Tibial nerve (tissue), 4 donors: Measurements from ENCODE around the gene GNG7. TPM values are rescaled to one million over a fixed set of nuclear protein-coding genes. Genes with fewer than 3 reads are reported as not detected.
"Not testable (repeated sequence)": the region's sequence is repeated elsewhere in the genome, so short reads cannot be mapped to it uniquely, and the experiment has no call there.

Source experiments
- DNase-seq, 2 donors: peaks; one replicate each; pipeline ENCODE4 v3.0.0-alpha.2; 2019; ENCODE audit warnings: low spot score in 2 of 2
- H3K27ac ChIP-seq, 4 donors: fragments of 200-600 bp; sonication (generic) in 3 of 4; one replicate each; pipeline ENCODE4 v1.5.1; 2017 to 2019; ENCODE audit warnings: mild to moderate bottlenecking in 1 of 4
- H3K27me3 ChIP-seq, 2 donors: fragments of 200-600 bp; sonication (generic) in 1 of 2; one replicate each; pipeline versions ENCODE4 v1.5.1 to v1.6.0; 2017 to 2019
- H3K36me3 ChIP-seq, 3 donors: fragments of 200-600 bp; sonication (generic); one replicate each; pipeline ENCODE4 v1.5.1; 2018 to 2019
- H3K4me1 ChIP-seq, 4 donors: fragments of 200-600 bp; sonication (generic) in 3 of 4; one replicate each; pipeline ENCODE4 v1.5.1; 2017 to 2019
- H3K4me3 ChIP-seq, 4 donors: fragments of 200-600 bp; sonication (generic) in 3 of 4; one replicate each; pipeline ENCODE4 v1.5.1; 2017 to 2019; ENCODE audit warnings: mild to moderate bottlenecking in 1 of 4, moderate library complexity in 1 of 4
- H3K9me3 ChIP-seq, 4 donors: fragments of 200-600 bp; sonication (generic) in 3 of 4; one replicate each; pipeline ENCODE4 v1.5.1; 2017 to 2019
- EP300 ChIP-seq, 2 donors: sonication (generic); formaldehyde crosslinking; IDR thresholded peaks; one replicate each; pipeline ENCODE4 v1.6.1; 2017; ENCODE audit warnings: antibody characterized with exemption in 2 of 2, mild to moderate bottlenecking in 1 of 2
- POLR2A ChIP-seq, 2 donors: fragments of 450-650 bp; IDR thresholded peaks; one replicate each; pipeline ENCODE4 v1.6.1; 2017; ENCODE audit warnings: antibody characterized with exemption in 2 of 2, mild to moderate bottlenecking in 2 of 2, moderate library complexity in 2 of 2
- WGBS, 2 donors: methylation state at CpG; one replicate each; pipeline ENCODE4 v1.1.5; 2018; 5-methylcytosine and 5-hydroxymethylcytosine counted together
- total RNA-seq, 4 donors: library from RNA; depleted of rRNA; stranded (reverse); fragments of >200 nt; gene quantifications; one replicate each; pipeline ENCODE4 v1.1.0, GENCODE V29; 2016
- TF ChIP-seq, protein P1 (sequence below), 5 experiments: fragments of 200-600 bp in 3 of 5; fragments of 450-650 bp in 2 of 5; sonication (generic) in 3 of 5; IDR thresholded peaks; one replicate each; pipeline ENCODE4 v1.5.1; 2016 to 2019; ENCODE audit warnings: antibody characterized with exemption in 5 of 5, mild to moderate bottlenecking in 3 of 5, moderate library complexity in 2 of 5

The GNG7 gene
- total RNA-seq, 4 donors from 2014 or later, result 2.6 to 5.3 (median 3.5) TPM

DNA sequence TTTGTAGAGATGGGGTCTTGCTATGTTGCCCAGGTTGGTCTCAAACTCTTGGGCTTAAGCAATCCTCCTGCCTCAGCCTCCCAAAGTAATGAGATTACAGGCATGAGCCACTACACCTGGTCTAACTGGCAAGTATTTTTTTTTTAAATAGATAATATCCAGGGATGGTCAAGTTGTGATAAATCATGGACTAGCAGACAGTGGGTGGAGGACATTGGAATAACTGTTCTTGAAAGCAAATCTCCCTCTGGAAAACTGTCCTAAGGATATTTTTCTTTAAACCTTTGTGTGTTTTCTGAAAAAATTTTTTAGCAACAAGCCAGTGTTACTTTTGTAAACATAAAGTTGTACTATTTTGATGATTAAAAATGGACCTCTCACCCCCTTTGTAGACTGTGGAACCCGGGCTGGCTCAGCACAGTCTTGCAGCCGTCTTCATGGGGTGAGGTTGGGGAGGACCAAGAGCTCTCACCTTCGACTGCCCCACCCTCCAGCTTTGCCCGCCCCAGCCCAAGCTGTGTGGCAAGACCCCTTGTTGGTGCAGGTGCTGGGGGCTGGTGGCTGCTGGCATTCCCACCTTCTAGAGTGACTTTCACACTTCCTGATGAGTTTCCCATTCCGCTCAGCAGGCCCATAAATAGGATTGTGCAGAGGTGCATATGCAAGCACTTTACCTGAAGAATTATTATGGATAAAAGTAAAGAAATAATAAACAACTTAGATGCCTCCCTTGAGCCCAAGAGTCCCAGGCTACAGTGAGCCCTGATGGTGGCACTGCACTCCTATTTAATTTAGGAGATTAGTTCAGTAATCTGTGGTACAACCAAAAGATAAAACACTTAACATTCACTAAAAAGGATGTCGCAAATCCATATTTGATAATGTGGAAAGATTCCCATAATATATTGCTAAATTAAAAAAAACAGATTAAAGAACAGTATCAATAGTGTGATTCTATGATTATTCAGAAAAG, 119.2 kb downstream of the GNG7 start:
- Histone ChIP-seq H3K36me3 (no peaks in the 10 kb centered on the region), H3K27me3 (no peaks in the 10 kb centered on the region), H3K9me3 (peaks cover 0 to 16% (median 0%) of the 10 kb centered on the region in 4 donors), H3K4me3 (no peak overlapping the region), H3K27ac (no peak overlapping the region), H3K4me1 (peaks cover 0 to 30% (median 17%) of the 10 kb centered on the region in 4 donors)
- WGBS, 2 donors, result 87 to 94% methylated on average over 6 of the region's 6 CpGs
- TF ChIP-seq POLR2A (IDR thresholded peaks at IDR 0.05), result no peak
- TF ChIP-seq EP300 (IDR thresholded peaks at IDR 0.05), result no peak
- TF ChIP-seq, protein P1, sequence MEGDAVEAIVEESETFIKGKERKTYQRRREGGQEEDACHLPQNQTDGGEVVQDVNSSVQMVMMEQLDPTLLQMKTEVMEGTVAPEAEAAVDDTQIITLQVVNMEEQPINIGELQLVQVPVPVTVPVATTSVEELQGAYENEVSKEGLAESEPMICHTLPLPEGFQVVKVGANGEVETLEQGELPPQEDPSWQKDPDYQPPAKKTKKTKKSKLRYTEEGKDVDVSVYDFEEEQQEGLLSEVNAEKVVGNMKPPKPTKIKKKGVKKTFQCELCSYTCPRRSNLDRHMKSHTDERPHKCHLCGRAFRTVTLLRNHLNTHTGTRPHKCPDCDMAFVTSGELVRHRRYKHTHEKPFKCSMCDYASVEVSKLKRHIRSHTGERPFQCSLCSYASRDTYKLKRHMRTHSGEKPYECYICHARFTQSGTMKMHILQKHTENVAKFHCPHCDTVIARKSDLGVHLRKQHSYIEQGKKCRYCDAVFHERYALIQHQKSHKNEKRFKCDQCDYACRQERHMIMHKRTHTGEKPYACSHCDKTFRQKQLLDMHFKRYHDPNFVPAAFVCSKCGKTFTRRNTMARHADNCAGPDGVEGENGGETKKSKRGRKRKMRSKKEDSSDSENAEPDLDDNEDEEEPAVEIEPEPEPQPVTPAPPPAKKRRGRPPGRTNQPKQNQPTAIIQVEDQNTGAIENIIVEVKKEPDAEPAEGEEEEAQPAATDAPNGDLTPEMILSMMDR (IDR thresholded peaks at IDR 0.05), result no peak
- DNase-seq, result no peak

DNA sequence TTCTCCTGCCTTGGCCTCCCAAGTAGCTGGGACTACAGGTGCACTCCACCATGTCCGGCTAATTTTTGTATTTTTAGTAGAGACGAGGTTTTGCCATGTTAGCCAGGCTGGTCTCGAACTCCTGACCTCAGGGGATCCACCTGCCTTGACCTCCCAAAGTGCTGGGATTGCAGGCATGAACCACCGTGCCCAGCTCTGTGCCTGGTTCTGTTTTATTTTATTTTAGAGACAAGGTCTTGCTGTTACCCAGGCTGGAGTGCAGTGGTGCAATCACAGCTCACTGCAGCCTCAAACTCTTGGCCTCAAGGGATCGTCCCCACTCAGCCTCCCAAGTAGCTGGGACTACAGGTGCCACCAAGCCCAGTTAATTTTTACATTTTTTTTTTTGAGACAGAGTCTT, 122.1 kb downstream of the GNG7 start:
- H3K27ac ChIP-seq, DNase-seq, H3K4me3 ChIP-seq, H3K27me3 ChIP-seq, H3K36me3 ChIP-seq: not testable (repeated sequence)
- whole genome bisulfite sequencing, 2 donors, result 92 to 97% methylated on average over 5 of the region's 5 CpGs
- Histone ChIP-seq H3K9me3 (peaks cover 0 to 16% (median 0%) of the 10 kb centered on the region in 4 donors), H3K4me1 (peaks cover 0 to 46% (median 25%) of the 10 kb centered on the region in 4 donors)

DNA sequence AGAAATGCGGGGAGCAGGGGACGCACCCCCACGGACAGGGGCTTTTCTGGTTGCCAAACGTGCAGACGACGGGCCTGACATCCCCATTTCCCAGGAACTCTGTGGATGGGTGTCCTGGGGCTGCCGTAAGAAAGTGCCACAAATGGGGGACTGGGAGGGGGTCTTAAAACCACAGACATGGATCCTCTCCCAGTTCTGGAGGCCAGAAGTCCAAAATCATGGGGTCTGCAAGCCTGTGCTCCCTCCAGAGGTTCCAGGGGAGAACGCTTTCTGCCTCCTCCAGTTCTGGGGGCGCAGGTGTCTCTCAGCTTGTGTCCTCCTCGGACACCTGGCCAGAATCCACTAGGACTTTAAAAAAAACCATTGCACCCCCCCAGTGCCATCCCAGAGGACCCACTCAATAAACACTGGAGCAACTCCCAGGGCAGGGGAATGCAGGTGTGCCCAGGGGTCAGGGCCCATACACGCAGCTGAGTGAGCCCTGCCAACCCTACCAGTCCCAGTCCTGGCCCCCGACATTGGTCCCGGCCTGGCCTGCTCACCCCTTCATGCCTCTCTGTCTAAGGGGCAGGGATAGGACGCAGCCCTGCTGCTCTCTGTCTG, 122.7 kb downstream of the GNG7 start:
- Histone ChIP-seq H3K27me3 (no peaks in the 10 kb centered on the region), H3K9me3 (peaks cover 0 to 16% (median 0%) of the 10 kb centered on the region in 4 donors), H3K4me1 (peaks cover 0 to 50% (median 25%) of the 10 kb centered on the region in 4 donors), H3K36me3 (no peaks in the 10 kb centered on the region), H3K27ac (peak overlapping the region; percentile 59 to 92 (median 64)), H3K4me3 (peak overlapping the region; percentile 27 to 56 (median 39))
- no peak for DNase-seq
- TF ChIP-seq EP300 (IDR thresholded peaks at IDR 0.05) (no peak), POLR2A (IDR thresholded peaks at IDR 0.05) (no peak)
- TF ChIP-seq, protein P1 (IDR thresholded peaks at IDR 0.05), result peak in 1 of 5 experiments; percentile 23
- 43 to 64% methylated on average over 9 to 14 of the region's 14 CpGs for WGBS, 2 donors

DNA sequence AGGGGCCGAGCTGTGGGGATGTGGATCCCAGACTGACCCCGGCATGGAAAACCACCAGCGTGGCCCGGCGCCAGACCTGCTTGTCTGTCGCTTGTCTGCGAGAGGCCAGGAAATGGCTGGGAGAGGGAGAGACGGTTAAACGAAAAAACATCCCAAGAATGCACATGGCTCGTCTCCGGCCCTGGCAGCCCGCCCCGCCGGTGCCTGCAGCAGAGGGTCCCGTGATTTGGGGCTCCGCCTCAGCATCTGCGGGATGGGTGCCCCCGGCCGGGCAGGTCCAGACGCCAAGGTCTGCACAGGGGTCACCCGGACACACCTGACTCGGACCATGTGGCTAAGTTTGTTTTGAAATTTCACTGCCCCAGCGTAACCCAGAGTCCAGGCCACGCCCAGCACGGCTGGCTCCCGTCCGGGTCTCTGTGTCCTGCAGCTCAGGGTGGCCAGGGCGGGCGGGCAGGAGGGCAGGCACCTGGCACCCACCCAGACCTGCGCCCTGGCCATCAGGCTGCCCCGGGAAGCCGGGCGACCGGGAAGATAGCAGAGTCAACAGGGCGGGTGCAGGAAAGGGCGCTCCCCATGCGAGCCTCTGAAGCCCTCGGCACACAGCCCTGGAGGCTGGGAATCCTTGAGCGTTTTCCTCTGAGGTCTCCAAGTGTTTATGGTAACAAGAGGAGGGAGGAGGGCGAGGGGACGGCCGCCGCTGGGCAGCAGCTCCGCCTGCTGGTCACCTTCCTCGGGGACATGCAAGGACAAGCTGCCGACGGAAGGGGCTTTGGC, 123.4 kb downstream of the GNG7 start:
- Histone ChIP-seq H3K9me3 (peaks cover 0 to 15% (median 0%) of the 10 kb centered on the region in 4 donors), H3K36me3 (no peaks in the 10 kb centered on the region), H3K4me1 (peaks cover 0 to 50% (median 25%) of the 10 kb centered on the region in 4 donors), H3K4me3 (peak overlapping the region; percentile 27 to 56 (median 39)), H3K27me3 (no peaks in the 10 kb centered on the region), H3K27ac (peak overlapping the region; percentile 59 to 92 (median 75))
- TF ChIP-seq EP300 (IDR thresholded peaks at IDR 0.05) (peak; percentile 91), POLR2A (IDR thresholded peaks at IDR 0.05) (peak in 1 of 2 donors; percentile 10)
- TF ChIP-seq, protein P1 (IDR thresholded peaks at IDR 0.05), result peak; percentile 83 to 99 (median 94)
- 0 to 2% methylated on average over 10 to 34 of the region's 47 CpGs for WGBS, 2 donors
- DNase-seq, result peak; percentile 87 to 88

DNA sequence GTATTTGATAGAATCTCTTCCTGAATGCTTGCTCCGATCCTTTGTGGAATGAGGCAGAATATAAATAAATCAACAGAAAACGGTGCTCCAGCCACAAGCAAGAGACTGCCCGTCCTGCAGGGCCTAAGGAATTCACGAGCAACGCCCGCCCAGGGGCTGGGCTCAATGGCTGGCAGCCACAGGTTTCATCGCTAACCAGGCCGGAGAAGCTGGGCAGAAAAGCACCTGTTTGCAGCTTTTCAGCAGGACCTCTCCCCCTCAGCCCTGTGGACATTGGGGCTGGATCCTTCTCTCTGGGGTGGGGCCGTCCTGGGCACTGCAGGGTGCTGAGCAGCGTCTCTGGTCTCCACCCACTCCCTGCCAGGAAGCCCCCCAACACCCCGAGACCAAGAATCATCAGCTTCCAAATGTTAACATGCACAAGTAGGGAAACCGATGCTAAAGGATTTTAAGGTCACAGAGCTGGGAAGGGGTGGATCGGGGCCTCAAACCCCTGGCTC, 124.1 kb downstream of the GNG7 start:
- 17 to 31% methylated on average over 11 to 13 of the region's 13 CpGs for WGBS, 2 donors
- TF ChIP-seq POLR2A (IDR thresholded peaks at IDR 0.05) (no peak), EP300 (IDR thresholded peaks at IDR 0.05) (no peak)
- TF ChIP-seq, protein P1 (IDR thresholded peaks at IDR 0.05), result no peak
- Histone ChIP-seq H3K4me3 (peak overlapping the region; percentile 27 to 56 (median 39)), H3K9me3 (peaks cover 0 to 8% (median 0%) of the 10 kb centered on the region in 4 donors), H3K4me1 (peaks cover 0 to 50% (median 25%) of the 10 kb centered on the region in 4 donors), H3K27ac (peak overlapping the region; percentile 59 to 92 (median 75)), H3K36me3 (no peaks in the 10 kb centered on the region), H3K27me3 (no peaks in the 10 kb centered on the region)
- no peak for DNase-seq
